ENCODE data around the gene NEK1.
"Not testable (repeated sequence)": the region's sequence is repeated elsewhere in the genome, so short reads cannot be mapped to it uniquely, and the experiment has no call there.

Gene NEK1

DNA sequence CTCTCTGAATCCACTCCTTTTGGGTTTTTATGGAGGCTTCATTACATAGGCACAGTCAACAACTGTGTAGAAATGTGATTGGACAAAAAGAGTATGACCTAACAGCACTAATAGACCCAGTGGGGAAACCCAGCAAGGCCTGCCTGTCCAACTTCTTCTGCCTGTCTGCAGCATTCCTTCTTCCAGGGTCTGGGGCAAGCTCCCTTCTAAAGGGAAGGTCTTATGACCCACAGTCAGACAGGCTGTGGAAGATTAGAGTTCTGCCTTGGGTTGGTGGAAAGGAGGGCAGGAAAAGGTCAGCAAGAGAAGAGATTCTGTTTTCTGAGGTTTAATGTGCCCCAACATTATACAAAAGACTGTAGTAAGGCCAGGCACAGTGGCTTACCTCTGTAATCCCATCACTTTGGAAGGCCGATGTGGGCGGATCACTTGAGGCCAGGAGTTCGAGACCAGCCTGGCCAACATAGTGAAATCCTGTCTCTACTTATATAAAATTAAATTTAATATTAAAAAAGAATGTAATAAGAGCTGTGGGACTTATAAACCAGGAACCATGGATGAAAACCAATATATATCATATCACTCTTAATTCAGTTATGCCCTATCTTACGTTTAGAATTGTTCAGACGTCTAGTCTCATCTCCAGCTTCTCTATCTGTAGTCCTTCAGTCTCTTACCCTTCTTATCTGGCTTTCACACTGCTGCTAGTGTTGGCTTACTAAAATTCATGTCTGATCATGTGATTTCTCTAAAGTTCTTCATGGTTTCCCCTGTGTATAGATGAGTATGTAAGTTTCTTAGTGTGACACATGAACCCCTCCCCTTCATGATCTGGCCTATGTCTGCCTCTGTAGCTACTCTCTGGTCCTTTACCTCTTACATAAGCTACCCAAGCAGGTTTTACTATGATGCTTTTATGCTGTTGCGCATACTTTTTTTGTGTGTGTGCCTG is 14.2 kb upstream of the NEK1 start:
- Histone ChIP-seq H2BK5ac (ENCODE audit: low read length) (no peak overlapping the region), H3K4ac (ENCODE audit: low read depth, low read length) (no peak overlapping the region), H2AK5ac (ENCODE audit: low read length) (no peak overlapping the region), H4K5ac (ENCODE audit: low read length) (no peak overlapping the region), H3K79me1 (ENCODE audit: low read length) (peaks cover 13% of the 10 kb centered on the region), H2BK15ac (replicated peaks; ENCODE audit: low read depth) (no peak overlapping the region), H3K79me2 (ENCODE audit: control insufficient read depth, insufficient read depth, low read length) (peaks cover 33% of the 10 kb centered on the region), H2BK120ac (ENCODE audit: low read depth, low read length) (no peak overlapping the region), H3K27ac (ENCODE audit: low read depth, low read length) (no peak overlapping the region), H3K4me3 (ENCODE audit: low read length) (no peak overlapping the region), H3K18ac (ENCODE audit: low read length) (no peak overlapping the region), H3K27me3 (ENCODE audit: insufficient read depth, low read length, poor library complexity) (no peaks in the 10 kb centered on the region), H3K36me3 (ENCODE audit: control insufficient read depth, insufficient read depth, low read length) (no peaks in the 10 kb centered on the region), H3K56ac (ENCODE audit: low read length) (peak overlapping the region; percentile 27), H3K9ac (ENCODE audit: low read length) (no peak overlapping the region), H3K23ac (ENCODE audit: low read length) (no peak overlapping the region), H3K4me2 (ENCODE audit: low read length) (no peak overlapping the region), H3K4me1 (ENCODE audit: control insufficient read depth, low read depth, low read length) (peaks cover 2% of the 10 kb centered on the region), H4K8ac (ENCODE audit: low read depth, low read length) (no peak overlapping the region)
- no CpG with 5 or more reads among the region's 6 CpGs for WGBS (ENCODE audit: extremely low coverage, insufficient coverage, low lambda C conversion rate)
- DNase-seq, result peak; percentile 19

DNA sequence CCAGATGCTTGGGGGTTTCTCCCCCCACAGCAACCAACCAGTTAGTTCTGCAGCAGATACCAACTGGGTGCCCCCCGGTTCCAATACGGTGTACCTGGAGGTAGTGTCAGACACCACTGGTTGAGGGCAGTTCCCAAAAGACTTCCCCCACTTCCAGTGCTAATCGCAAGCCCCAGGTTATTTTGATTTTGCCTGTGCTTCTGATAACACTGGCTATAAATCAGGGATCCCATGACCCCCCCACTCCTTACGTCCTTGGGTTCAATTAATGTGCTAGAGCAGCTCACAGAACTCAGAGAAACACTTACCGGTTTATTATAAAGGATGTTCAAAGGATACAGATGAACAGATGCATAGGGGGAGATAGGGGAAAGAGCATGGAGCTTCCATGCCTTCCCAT is 13.5 kb upstream of the NEK1 start:
- Histone ChIP-seq H2AK5ac (ENCODE audit: low read length) (no peak overlapping the region), H3K4me2 (ENCODE audit: low read length) (no peak overlapping the region), H3K79me2 (ENCODE audit: control insufficient read depth, insufficient read depth, low read length) (peaks cover 37% of the 10 kb centered on the region), H3K4me3 (ENCODE audit: low read length) (no peak overlapping the region), H3K27ac (ENCODE audit: low read depth, low read length) (no peak overlapping the region), H3K9ac (ENCODE audit: low read length) (no peak overlapping the region), H4K8ac (ENCODE audit: low read depth, low read length) (peak overlapping the region; percentile 66), H3K4me1 (ENCODE audit: control insufficient read depth, low read depth, low read length) (peaks cover 2% of the 10 kb centered on the region), H3K18ac (ENCODE audit: low read length) (no peak overlapping the region), H4K5ac (ENCODE audit: low read length) (no peak overlapping the region), H3K56ac (ENCODE audit: low read length) (no peak overlapping the region), H3K79me1 (ENCODE audit: low read length) (peaks cover 13% of the 10 kb centered on the region), H3K36me3 (ENCODE audit: control insufficient read depth, insufficient read depth, low read length) (no peaks in the 10 kb centered on the region), H3K23ac (ENCODE audit: low read length) (no peak overlapping the region), H2BK120ac (ENCODE audit: low read depth, low read length) (no peak overlapping the region), H3K4ac (ENCODE audit: low read depth, low read length) (no peak overlapping the region), H2BK5ac (ENCODE audit: low read length) (no peak overlapping the region), H2BK15ac (replicated peaks; ENCODE audit: low read depth) (no peak overlapping the region), H3K27me3 (ENCODE audit: insufficient read depth, low read length, poor library complexity) (no peaks in the 10 kb centered on the region)
- no peak for DNase-seq
- WGBS (ENCODE audit: extremely low coverage, insufficient coverage, low lambda C conversion rate), result no CpG with 5 or more reads among the region's 5 CpGs

DNA sequence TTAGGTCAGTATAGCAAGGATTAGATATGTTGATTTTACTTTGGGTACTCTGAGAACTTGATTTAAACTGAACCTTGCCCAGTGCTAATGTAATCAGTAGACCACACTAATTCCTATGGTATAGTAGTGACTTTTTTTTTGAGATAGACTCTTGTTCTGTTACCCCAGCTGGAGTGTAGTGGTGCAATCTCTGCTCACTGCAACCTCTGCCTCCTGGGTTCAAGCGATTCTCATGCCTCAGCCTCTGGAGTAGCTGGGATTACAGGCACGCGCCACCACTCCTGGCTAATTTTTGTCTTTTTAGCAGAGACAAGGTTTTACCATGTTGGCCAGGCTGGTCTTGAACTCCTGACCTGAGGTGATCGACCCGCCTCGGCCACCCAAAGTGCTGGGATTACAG is 11.6 kb upstream of the NEK1 start:
- not testable (repeated sequence) for H2AK5ac ChIP-seq (ENCODE audit: low read length); H3K9ac ChIP-seq (ENCODE audit: low read length); H2BK15ac ChIP-seq (replicated peaks; ENCODE audit: low read depth); H4K8ac ChIP-seq (ENCODE audit: low read depth, low read length); H2BK5ac ChIP-seq (ENCODE audit: low read length); H3K4me1 ChIP-seq (ENCODE audit: control insufficient read depth, low read depth, low read length); H3K23ac ChIP-seq (ENCODE audit: low read length); H3K56ac ChIP-seq (ENCODE audit: low read length); H3K27ac ChIP-seq (ENCODE audit: low read depth, low read length); H2BK120ac ChIP-seq (ENCODE audit: low read depth, low read length); H3K18ac ChIP-seq (ENCODE audit: low read length); H3K4me3 ChIP-seq (ENCODE audit: low read length); H3K36me3 ChIP-seq (ENCODE audit: control insufficient read depth, insufficient read depth, low read length); H3K27me3 ChIP-seq (ENCODE audit: insufficient read depth, low read length, poor library complexity); DNase-seq; H3K4ac ChIP-seq (ENCODE audit: low read depth, low read length); H4K5ac ChIP-seq (ENCODE audit: low read length); H3K4me2 ChIP-seq (ENCODE audit: low read length)
- peaks cover 37% of the 10 kb centered on the region for H3K79me2 ChIP-seq (ENCODE audit: control insufficient read depth, insufficient read depth, low read length)
- peaks cover 12% of the 10 kb centered on the region for H3K79me1 ChIP-seq (ENCODE audit: low read length)
- no CpG with 5 or more reads among the region's 6 CpGs for WGBS (ENCODE audit: extremely low coverage, insufficient coverage, low lambda C conversion rate)

DNA sequence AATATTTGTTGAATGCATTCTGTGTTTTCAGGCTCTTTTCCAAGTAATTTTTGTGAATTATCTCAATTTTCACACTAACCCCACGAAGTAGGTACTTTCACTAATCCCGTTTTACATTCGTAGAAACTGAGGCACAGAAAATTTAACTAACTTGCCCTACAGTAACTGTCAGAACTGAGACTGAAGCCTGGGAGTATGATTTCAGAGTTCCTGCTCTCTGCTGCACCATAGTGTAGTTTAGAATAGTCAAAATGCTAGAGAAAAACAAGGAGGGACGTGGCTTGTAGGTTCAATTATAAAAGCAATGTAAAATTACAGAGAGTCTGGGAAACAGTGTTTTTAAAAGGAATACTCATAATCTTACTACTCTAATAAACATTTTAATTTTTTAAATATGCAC is 10.2 kb upstream of the NEK1 start:
- Histone ChIP-seq H3K18ac (ENCODE audit: low read length) (no peak overlapping the region), H2BK15ac (replicated peaks; ENCODE audit: low read depth) (no peak overlapping the region), H2BK120ac (ENCODE audit: low read depth, low read length) (no peak overlapping the region), H3K4ac (ENCODE audit: low read depth, low read length) (no peak overlapping the region), H3K23ac (ENCODE audit: low read length) (no peak overlapping the region), H4K5ac (ENCODE audit: low read length) (no peak overlapping the region), H3K27ac (ENCODE audit: low read depth, low read length) (no peak overlapping the region), H2AK5ac (ENCODE audit: low read length) (no peak overlapping the region), H3K79me1 (ENCODE audit: low read length) (peaks cover 12% of the 10 kb centered on the region), H3K4me3 (ENCODE audit: low read length) (no peak overlapping the region), H3K27me3 (ENCODE audit: insufficient read depth, low read length, poor library complexity) (no peaks in the 10 kb centered on the region), H3K9ac (ENCODE audit: low read length) (no peak overlapping the region), H4K8ac (ENCODE audit: low read depth, low read length) (no peak overlapping the region), H3K79me2 (ENCODE audit: control insufficient read depth, insufficient read depth, low read length) (peaks cover 34% of the 10 kb centered on the region), H3K56ac (ENCODE audit: low read length) (no peak overlapping the region), H3K4me2 (ENCODE audit: low read length) (no peak overlapping the region), H3K36me3 (ENCODE audit: control insufficient read depth, insufficient read depth, low read length) (no peaks in the 10 kb centered on the region), H2BK5ac (ENCODE audit: low read length) (no peak overlapping the region), H3K4me1 (ENCODE audit: control insufficient read depth, low read depth, low read length) (peaks cover 2% of the 10 kb centered on the region)
- no peak for DNase-seq
- WGBS (ENCODE audit: extremely low coverage, insufficient coverage, low lambda C conversion rate), result no CpG with 5 or more reads among the region's 4 CpGs

DNA sequence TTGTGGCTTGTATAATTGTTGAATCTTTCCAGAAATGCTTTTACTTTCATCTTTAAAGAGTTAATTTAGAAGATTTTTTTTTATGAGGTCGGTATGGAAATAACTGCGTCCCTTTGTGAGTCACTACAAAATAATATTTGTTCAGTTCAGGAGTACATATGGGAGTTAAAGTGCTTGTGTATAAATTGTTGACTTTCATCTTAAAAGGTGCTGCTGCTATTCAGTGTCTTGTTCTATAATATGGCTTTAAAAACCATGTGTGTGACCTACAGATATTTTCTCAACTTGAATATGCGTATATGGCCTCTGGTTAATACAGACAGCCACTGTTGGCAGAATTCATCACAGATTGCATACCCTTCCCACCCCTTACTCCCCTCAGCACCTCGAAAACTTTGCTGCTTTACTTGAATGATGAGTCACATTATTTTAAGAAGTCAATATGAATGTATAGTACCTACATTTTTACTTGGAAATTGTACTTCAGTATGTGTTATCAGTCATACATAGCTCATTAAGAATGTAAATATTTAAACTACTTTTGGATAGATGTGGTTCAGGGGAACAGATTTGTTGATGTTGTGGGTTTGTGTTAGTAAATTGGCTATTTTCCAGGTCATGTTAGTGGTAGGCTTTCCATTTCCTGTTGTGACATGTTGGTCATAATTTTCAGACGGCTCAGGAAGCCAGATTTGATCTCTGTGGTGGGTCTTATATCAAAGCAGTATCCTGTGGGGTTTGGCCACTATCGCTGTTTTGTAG is 9.5 kb upstream of the NEK1 start:
- H3K27me3 ChIP-seq (ENCODE audit: insufficient read depth, low read length, poor library complexity), result no peaks in the 10 kb centered on the region
- no peak overlapping the region for H3K27ac ChIP-seq (ENCODE audit: low read depth, low read length)
- no peak overlapping the region for H2BK120ac ChIP-seq (ENCODE audit: low read depth, low read length)
- WGBS (ENCODE audit: extremely low coverage, insufficient coverage, low lambda C conversion rate), result no CpG with 5 or more reads among the region's 6 CpGs
- no peak overlapping the region for H4K8ac ChIP-seq (ENCODE audit: low read depth, low read length)
- peaks cover 11% of the 10 kb centered on the region for H3K79me1 ChIP-seq (ENCODE audit: low read length)
- H3K18ac ChIP-seq (ENCODE audit: low read length), result no peak overlapping the region
- H2BK5ac ChIP-seq (ENCODE audit: low read length), result no peak overlapping the region
- no peak for DNase-seq
- no peak overlapping the region for H2AK5ac ChIP-seq (ENCODE audit: low read length)
- no peak overlapping the region for H3K23ac ChIP-seq (ENCODE audit: low read length)
- H3K36me3 ChIP-seq (ENCODE audit: control insufficient read depth, insufficient read depth, low read length), result no peaks in the 10 kb centered on the region
- H3K4me1 ChIP-seq (ENCODE audit: control insufficient read depth, low read depth, low read length), result peaks cover 2% of the 10 kb centered on the region
- peak overlapping the region; percentile 63 for H3K9ac ChIP-seq (ENCODE audit: low read length)
- no peak overlapping the region for H4K5ac ChIP-seq (ENCODE audit: low read length)
- no peak overlapping the region for H3K4ac ChIP-seq (ENCODE audit: low read depth, low read length)
- no peak overlapping the region for H3K4me3 ChIP-seq (ENCODE audit: low read length)
- no peak overlapping the region for H2BK15ac ChIP-seq (replicated peaks; ENCODE audit: low read depth)
- peak overlapping the region; percentile 67 for H3K56ac ChIP-seq (ENCODE audit: low read length)
- H3K79me2 ChIP-seq (ENCODE audit: control insufficient read depth, insufficient read depth, low read length), result peaks cover 29% of the 10 kb centered on the region
- peak overlapping the region; percentile 42 for H3K4me2 ChIP-seq (ENCODE audit: low read length)
